Heart right ventricle (tissue), 16 donors: ENCODE results near the gene CDH12. TPM values are rescaled to one million over a fixed set of nuclear protein-coding genes. Genes with fewer than 3 reads are reported as not detected.

Experiments
- ATAC-seq, 8 donors: fragments of 200-7000 bp; cut with Tn5 transposase; one replicate each; pipeline ENCODE4 v1.9.1; 2020; ENCODE audit warnings: mild to moderate bottlenecking in 8 of 8, moderate library complexity in 8 of 8, moderate number of reproducible peaks in 1 of 8
- DNase-seq, 2 donors: peaks; one replicate each; pipeline ENCODE4 v3.0.0-alpha.2; 2020
- H3K27ac ChIP-seq, 10 donors: fragments of 200-600 bp; sonication (generic) in 2 of 10; one replicate each; pipeline versions ENCODE4 v1.5.0 to v1.8.0; 2020 to 2022; ENCODE audit warnings: mild to moderate bottlenecking in 3 of 10
- H3K27me3 ChIP-seq, 7 donors: fragments of 200-600 bp; one replicate each; pipeline ENCODE4 v1.8.0; 2021 to 2022; ENCODE audit warnings: mild to moderate bottlenecking in 2 of 7
- H3K36me3 ChIP-seq, 9 donors: fragments of 200-600 bp; sonication (generic) in 1 of 9; one replicate each; pipeline versions ENCODE4 v1.5.0 to v1.8.0; 2020 to 2022; ENCODE audit warnings: mild to moderate bottlenecking in 2 of 9
- H3K4me1 ChIP-seq, 9 donors: fragments of 200-600 bp; sonication (generic) in 1 of 9; one replicate each; pipeline versions ENCODE4 v1.5.0 to v1.8.0; 2020 to 2022; ENCODE audit warnings: mild to moderate bottlenecking in 4 of 9
- H3K4me3 ChIP-seq, 10 donors: fragments of 200-600 bp; sonication (generic) in 2 of 10; one replicate each; pipeline versions ENCODE4 v1.5.0 to v1.8.0; 2020 to 2022; ENCODE audit warnings: mild to moderate bottlenecking in 7 of 10, moderate library complexity in 2 of 10
- H3K9me3 ChIP-seq, 11 donors: fragments of 200-600 bp in 10 of 11; sonication (generic) in 2 of 11; one replicate each; pipeline versions ENCODE4 v1.5.0 to v1.8.0; 2013 to 2022; ENCODE audit warnings: mild to moderate bottlenecking in 2 of 11, control low read depth in 1 of 11, moderate library complexity in 1 of 11
- CTCF ChIP-seq, 9 donors: fragments of 200-600 bp; sonication (generic) in 2 of 9; IDR thresholded peaks; one replicate each; pipeline versions ENCODE4 v1.5.0 to v1.8.0; 2021 to 2022; ENCODE audit warnings: antibody characterized with exemption in 9 of 9, mild to moderate bottlenecking in 5 of 9, moderate library complexity in 1 of 9
- WGBS, 2 donors: extraction: QIAGEN DNeasy Blood & Tissue Kit; methylation state at CpG; one replicate each; pipeline ENCODE4 v1.1.7; 2013; ENCODE audit warnings: inconsistent platforms in 1 of 2; 5-methylcytosine and 5-hydroxymethylcytosine counted together
- intact Hi-C, 10 donors: fragments of 100-400 bp; cut with DNase I; formaldehyde crosslinking; loops; one replicate each; pipeline versions ENCODE4 v1.11.1 to v1.14.2; 2022
- polyA plus RNA-seq, 2 donors: library from polyadenylated mRNA; stranded (reverse); fragments of 200-250 nt; gene quantifications; one replicate each; pipeline ENCODE4 v1.2.3, GENCODE V29; 2013
- total RNA-seq, 10 donors: library from RNA; stranded (reverse); fragmentation: NEBNext Ultra II Directional in 3 of 10; extraction: Animal tissue kit (Norgen Biotek cat#: 25700) in 3 of 10; gene quantifications; one replicate each; pipeline versions ENCODE4 v1.2.1 to v1.2.4, GENCODE V29; 2021 to 2023
- donor health status: Arrhythmogenic right ventricular cardiomyopathy.
- donor health status: ischemic (EF 13 %, LVEDD 7.1; RV severe dilation, severe dysfunction).
- donor health status: healthy with polysubstance abuse.
- donor health status: DM: no; HTN: yes; CAD: no.
- donor health status: DM: no; HTN: no; CAD: no.
- donor health status: ischemic (EF 25% LVEDD 6.9; RV normal size, moderate dysfunction).
- donor health status: ischemic (EF 25% LVEDD 5.7; RV mildly dilated, moderate dysfunction).
- donor health status: healthy.
- donor health status: DM: yes; HTN: yes; CAD: no.
- donor health status: Ischemic cardiomyopathy.
- donor health status: ischemic (EF 35%, LVEDD 5.7; RV mildly dilated, moderate dysfunction).
- donor health status: nonischemic (EF 11% LVEDD 7.7; RV severe dilation, severe dysfunction).
- donor health status: DM: yes; HTN: yes; CAD: no.
- donor health status: PGD.
- donor health status: ischemic (EF 29% LVEDD 5.4; RV normal size, mild dysfunction).
- donor health status: nonischemic (EF 23%, LVEDD 6.1; RV moderate dilation, normal function).

Gene CDH12
- total and polyA plus RNA-seq, 12 donors, result not detected

- Histone ChIP-seq H3K27me3 (no peaks in the 10 kb centered on the region), H3K4me1 (no peaks in the 10 kb centered on the region), H3K36me3 (no peaks in the 10 kb centered on the region), H3K9me3 (peaks cover 0 to 11% (median 0%) of the 10 kb centered on the region in 11 donors), H3K27ac (no peak overlapping the region), H3K4me3 (no peak overlapping the region)
- no peak for DNase-seq
- no peak for ATAC-seq
- intact Hi-C loops, result no loop called here
- TF ChIP-seq CTCF (IDR thresholded peaks at IDR 0.05), result no peak
Measured at GRCh38 chr5:22604711-22605110, 248.4 kb downstream of the CDH12 start.

GRCh38 chr5:22598796-22599195, 254.3 kb downstream of the CDH12 start:
- ATAC-seq, result no peak
- no peak for DNase-seq
- intact Hi-C loops, result no loop called here
- 73 to 82% methylated on average over 2 of the region's 2 CpGs for WGBS, 2 donors
- Histone ChIP-seq H3K9me3 (no peaks in the 10 kb centered on the region), H3K27ac (no peak overlapping the region), H3K4me1 (no peaks in the 10 kb centered on the region), H3K27me3 (no peaks in the 10 kb centered on the region), H3K36me3 (no peaks in the 10 kb centered on the region), H3K4me3 (no peak overlapping the region)
- no peak for TF ChIP-seq CTCF (IDR thresholded peaks at IDR 0.05)

GRCh38 chr5:22596404-22596970, 256.7 kb downstream of the CDH12 start:
- Histone ChIP-seq H3K4me3 (no peak overlapping the region), H3K9me3 (no peaks in the 10 kb centered on the region), H3K4me1 (no peaks in the 10 kb centered on the region), H3K36me3 (no peaks in the 10 kb centered on the region), H3K27me3 (no peaks in the 10 kb centered on the region), H3K27ac (no peak overlapping the region)
- intact Hi-C loops, result no loop called here
- ATAC-seq, result no peak
- DNase-seq, result no peak
- TF ChIP-seq CTCF (IDR thresholded peaks at IDR 0.05), result no peak
- WGBS, 2 donors, result 68 to 80% methylated on average over 1 of the region's 1 CpG

GRCh38 chr5:22594491-22594890, 258.7 kb downstream of the CDH12 start:
- ATAC-seq (no peak), DNase-seq (no peak)
- WGBS, 2 donors, result 83 to 84% methylated on average over 2 of the region's 2 CpGs
- Histone ChIP-seq H3K27ac (no peak overlapping the region), H3K36me3 (no peaks in the 10 kb centered on the region), H3K4me3 (no peak overlapping the region), H3K4me1 (no peaks in the 10 kb centered on the region), H3K27me3 (no peaks in the 10 kb centered on the region), H3K9me3 (no peaks in the 10 kb centered on the region)
- no peak for TF ChIP-seq CTCF (IDR thresholded peaks at IDR 0.05)
- intact Hi-C loops, result no loop called here
